Ishikawa (cell line): ENCODE results near the gene DHCR7.

ENCODE experiments used
- CEBPB ChIP-seq: IDR thresholded peaks from 2 replicates; pipeline ENCODE4 v1.6.1; 2012
- CREB1 ChIP-seq: IDR thresholded peaks from 2 replicates; pipeline ENCODE4 v1.6.1; 2012; ENCODE audit warnings: low read depth
- EGR1 ChIP-seq: IDR thresholded peaks from 2 replicates; pipeline ENCODE4 v1.6.1; 2012
- EP300 ChIP-seq: IDR thresholded peaks from 2 replicates; pipeline ENCODE4 v1.6.1; 2012; ENCODE audit warnings: borderline replicate concordance
- FOXM1 ChIP-seq: IDR thresholded peaks from 2 replicates; pipeline ENCODE4 v1.6.1; 2012; ENCODE audit warnings: low read depth, borderline replicate concordance
- NFIC ChIP-seq: IDR thresholded peaks from 2 replicates; pipeline ENCODE4 v1.6.1; 2012
- RAD21 ChIP-seq: IDR thresholded peaks from 2 replicates; pipeline ENCODE4 v1.6.1; 2012; ENCODE audit warnings: low read depth
- TAF1 ChIP-seq: IDR thresholded peaks from 2 replicates; pipeline ENCODE4 v1.6.1; 2012; ENCODE audit warnings: low read depth, mild to moderate bottlenecking
- TCF12 ChIP-seq: IDR thresholded peaks from 2 replicates; pipeline ENCODE4 v1.6.1; 2012; ENCODE audit warnings: low read depth
- TEAD4 ChIP-seq: IDR thresholded peaks from 2 replicates; pipeline ENCODE4 v1.6.1; 2012
- YY1 ChIP-seq: IDR thresholded peaks from 2 replicates; pipeline ENCODE4 v1.6.1; 2012; ENCODE audit warnings: low read depth
- ZBTB7A ChIP-seq: IDR thresholded peaks from 2 replicates; pipeline ENCODE4 v1.6.1; 2012; ENCODE audit warnings: low read depth
- TF ChIP-seq, protein P1 (sequence below): IDR thresholded peaks from 2 replicates; pipeline ENCODE4 v1.6.1; 2012
- TF ChIP-seq, protein P2 (sequence below): IDR thresholded peaks from 2 replicates; pipeline ENCODE4 v1.6.1; 2012; ENCODE audit warnings: low read depth, mild to moderate bottlenecking
- TF ChIP-seq, protein P3 (sequence below): IDR thresholded peaks from 2 replicates; pipeline ENCODE4 v1.6.1; 2012

DHCR7 gene

DNA sequence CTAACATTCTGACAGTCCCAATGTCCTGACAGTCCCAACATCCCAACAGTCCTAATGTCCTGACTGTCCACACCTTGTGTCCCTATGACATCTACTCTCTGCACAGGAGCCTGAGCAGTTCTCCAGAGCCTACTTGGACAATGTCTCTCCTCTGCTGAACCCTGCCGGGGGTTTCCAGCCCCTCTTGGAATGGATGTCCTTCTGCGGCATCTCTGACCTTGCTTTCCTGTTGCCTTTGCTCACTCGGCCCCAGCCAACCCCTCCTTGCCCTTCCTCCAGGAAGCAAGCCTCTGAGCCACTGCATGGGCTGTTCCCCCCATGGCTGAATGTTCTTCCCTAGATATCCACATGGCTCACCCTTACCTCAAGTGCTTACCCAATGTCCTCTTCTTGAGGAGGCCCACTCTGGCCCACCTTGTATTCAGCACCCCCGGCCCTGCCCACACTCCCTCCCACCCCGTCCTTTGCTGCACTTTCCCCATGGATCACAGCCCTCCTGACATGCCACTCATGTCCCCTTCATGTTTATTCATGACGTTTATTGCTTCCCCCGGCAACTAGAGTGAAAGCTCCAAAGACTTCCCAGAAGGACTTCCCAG is 59.5 kb downstream of the DHCR7 start:
- TF ChIP-seq NFIC (no peak), TAF1 (no peak), YY1 (no peak), CREB1 (no peak), CEBPB (no peak), RAD21 (no peak), EGR1 (no peak), TEAD4 (no peak), ZBTB7A (no peak), FOXM1 (no peak), TCF12 (no peak), EP300 (no peak)
- TF ChIP-seq, protein P1, sequence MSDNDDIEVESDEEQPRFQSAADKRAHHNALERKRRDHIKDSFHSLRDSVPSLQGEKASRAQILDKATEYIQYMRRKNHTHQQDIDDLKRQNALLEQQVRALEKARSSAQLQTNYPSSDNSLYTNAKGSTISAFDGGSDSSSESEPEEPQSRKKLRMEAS, result no peak
- TF ChIP-seq, protein P2, sequence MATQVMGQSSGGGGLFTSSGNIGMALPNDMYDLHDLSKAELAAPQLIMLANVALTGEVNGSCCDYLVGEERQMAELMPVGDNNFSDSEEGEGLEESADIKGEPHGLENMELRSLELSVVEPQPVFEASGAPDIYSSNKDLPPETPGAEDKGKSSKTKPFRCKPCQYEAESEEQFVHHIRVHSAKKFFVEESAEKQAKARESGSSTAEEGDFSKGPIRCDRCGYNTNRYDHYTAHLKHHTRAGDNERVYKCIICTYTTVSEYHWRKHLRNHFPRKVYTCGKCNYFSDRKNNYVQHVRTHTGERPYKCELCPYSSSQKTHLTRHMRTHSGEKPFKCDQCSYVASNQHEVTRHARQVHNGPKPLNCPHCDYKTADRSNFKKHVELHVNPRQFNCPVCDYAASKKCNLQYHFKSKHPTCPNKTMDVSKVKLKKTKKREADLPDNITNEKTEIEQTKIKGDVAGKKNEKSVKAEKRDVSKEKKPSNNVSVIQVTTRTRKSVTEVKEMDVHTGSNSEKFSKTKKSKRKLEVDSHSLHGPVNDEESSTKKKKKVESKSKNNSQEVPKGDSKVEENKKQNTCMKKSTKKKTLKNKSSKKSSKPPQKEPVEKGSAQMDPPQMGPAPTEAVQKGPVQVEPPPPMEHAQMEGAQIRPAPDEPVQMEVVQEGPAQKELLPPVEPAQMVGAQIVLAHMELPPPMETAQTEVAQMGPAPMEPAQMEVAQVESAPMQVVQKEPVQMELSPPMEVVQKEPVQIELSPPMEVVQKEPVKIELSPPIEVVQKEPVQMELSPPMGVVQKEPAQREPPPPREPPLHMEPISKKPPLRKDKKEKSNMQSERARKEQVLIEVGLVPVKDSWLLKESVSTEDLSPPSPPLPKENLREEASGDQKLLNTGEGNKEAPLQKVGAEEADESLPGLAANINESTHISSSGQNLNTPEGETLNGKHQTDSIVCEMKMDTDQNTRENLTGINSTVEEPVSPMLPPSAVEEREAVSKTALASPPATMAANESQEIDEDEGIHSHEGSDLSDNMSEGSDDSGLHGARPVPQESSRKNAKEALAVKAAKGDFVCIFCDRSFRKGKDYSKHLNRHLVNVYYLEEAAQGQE, result no peak
- TF ChIP-seq, protein P3, sequence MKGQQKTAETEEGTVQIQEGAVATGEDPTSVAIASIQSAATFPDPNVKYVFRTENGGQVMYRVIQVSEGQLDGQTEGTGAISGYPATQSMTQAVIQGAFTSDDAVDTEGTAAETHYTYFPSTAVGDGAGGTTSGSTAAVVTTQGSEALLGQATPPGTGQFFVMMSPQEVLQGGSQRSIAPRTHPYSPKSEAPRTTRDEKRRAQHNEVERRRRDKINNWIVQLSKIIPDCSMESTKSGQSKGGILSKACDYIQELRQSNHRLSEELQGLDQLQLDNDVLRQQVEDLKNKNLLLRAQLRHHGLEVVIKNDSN, result no peak

DNA sequence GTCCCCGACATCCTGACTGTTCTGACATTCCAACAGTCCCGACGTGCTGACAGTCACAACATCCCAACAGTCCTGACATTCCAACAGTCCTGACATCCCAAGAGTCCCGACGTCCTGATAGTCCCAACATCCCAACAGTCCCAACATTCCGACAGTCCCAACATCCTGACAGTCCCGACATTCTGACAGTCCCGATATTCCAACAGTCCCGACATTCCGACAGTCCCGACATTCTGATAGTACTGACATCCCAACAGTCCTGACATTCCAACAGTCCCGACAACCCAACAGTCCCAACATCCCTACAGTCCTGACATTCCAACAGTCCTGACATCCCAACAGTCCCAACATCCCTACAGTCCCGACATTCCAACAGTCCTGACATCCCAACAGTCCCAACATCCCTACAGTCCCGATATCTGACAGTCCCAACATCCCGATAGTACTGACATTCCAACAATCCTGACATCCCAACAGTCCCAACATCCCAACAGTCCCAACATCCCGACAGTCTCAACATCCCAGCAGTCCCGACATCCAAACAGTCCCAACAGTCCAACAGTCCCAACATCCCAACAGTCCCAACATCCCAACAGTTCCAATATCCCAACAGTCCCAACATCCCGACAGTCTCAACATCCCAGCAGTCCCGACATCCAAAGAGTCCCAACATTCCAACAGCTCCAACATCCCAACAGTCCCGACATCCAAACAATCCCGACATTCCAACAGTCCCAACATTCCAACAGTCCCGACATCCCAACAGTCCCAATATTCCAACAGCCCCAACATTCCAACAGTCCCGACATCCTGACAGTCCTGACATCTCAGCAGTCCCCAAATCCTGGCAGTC is 60.2 kb downstream of the DHCR7 start:
- TF ChIP-seq RAD21 (no peak), TEAD4 (no peak)

DNA sequence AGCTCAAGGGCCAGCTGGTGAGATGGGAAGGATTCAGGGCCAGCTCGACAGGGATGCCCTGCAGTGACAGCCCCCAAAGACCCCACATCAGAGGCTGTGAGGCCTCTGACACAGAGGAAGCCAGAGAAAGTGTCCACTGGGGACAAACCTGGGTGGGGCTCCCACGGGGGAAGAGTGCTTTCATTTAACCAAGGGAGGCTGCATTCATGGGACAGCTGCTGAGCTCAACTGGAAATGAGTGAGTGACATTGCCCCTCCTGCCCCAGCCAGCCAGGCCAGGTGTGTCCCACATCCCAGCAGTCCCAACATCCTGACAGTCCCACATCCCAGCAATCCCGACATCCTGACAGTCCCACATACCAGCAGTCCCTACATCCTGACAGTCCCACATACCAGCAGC is 61.0 kb downstream of the DHCR7 start:
- TF ChIP-seq TAF1 (no peak), EGR1 (no peak), FOXM1 (no peak), CEBPB (no peak), YY1 (no peak), NFIC (no peak)
- TF ChIP-seq, protein P2, result no peak
- TF ChIP-seq, protein P1, result no peak

DNA sequence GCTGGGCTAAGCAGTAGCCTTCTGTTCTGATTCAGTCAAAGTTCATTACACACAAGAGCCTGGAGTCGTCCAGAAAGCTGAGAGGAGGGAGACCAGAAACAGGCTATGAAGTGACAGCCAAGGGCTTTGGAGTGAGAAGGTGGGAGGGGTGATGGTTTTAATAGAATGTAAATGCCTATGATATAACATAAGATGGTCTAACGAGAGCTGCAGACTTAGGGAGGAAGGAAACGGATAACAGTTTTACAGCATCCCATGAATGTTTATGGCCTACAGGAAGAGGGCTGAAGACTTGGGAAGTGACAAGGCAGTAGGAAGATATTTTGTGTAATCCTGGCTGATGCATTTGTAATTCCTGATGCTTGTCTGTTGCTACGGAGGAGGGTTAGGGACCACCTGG is 62.0 kb downstream of the DHCR7 start:
- TF ChIP-seq FOXM1 (no peak), NFIC (no peak), EP300 (no peak), YY1 (no peak), TEAD4 (no peak), EGR1 (no peak)
- TF ChIP-seq, protein P3, result no peak

DNA sequence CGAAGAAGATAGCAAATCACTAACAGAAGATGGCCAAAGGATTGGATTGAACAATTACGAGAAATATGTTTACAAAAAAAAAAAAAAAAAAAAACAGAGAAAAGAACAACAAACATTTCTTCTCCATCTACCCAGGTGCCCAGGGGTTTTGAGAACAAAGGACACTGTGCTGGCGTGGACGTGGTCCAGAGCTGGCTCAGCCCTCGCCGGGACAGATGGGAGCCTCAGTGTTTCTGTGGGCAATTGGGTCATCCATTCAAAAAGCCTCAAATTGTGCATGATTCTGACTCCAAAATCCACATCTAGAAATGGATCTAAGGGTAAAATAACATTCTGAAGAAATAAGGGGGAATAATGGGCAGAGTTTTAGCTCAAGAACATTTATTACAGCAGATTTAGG is 63.1 kb downstream of the DHCR7 start:
- no peak for TF ChIP-seq NFIC
- no peak for TF ChIP-seq CEBPB
- TF ChIP-seq YY1, result no peak
- TF ChIP-seq TCF12, result no peak
- TF ChIP-seq, protein P3, result no peak
- no peak for TF ChIP-seq EGR1
- TF ChIP-seq TAF1, result no peak
- TF ChIP-seq, protein P1, result no peak
- TF ChIP-seq ZBTB7A, result no peak
- TF ChIP-seq RAD21, result no peak
- no peak for TF ChIP-seq FOXM1
- TF ChIP-seq, protein P2, result no peak
- TF ChIP-seq EP300, result no peak
- no peak for TF ChIP-seq TEAD4
- TF ChIP-seq CREB1, result no peak
